Endometrium (tissue), 2 donors: ENCODE results near the gene PTCD2.

Experiments
- FAIRE-seq: peaks from 2 replicates; lab custom pipeline; 2012; peaks lifted over from hg19 to GRCh38; lab: Jason Lieb, UNC
- donor health status: control.
- donor health status: control.

The PTCD2 gene

DNA sequence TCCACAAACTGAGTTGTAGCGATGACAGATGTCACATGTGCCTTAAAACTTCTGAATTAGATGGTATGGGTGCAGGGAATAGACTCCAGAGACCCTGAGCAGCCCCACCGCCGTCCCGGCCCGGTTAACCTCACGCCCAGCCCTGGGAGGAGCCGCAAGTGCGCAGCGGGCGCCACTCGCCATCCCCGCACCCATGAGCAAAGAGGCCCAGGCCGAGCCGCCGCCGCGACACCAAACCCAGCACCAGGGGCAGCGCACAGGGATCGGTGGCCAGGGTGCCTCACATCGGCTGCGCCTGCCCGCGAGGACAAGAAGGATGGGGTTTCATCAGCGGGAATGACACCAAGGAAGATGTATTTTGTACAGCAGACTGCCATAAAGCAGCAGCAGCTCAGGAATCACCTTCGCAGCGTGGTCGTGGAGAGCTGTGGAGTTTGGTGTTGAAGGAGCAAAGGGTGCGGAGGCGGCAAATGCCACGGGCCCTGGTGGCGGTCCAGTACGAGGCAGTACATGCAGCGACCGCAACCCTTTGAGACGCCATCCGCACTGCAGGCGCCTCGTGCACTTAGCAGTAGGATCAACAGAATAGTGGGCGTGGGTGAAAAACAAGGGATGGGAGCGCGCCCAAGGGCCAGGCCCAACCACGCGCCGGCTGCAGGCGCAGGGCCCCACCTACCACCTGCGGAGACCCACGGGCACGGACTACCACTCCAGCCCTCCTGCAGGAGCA is 97.3 kb downstream of the PTCD2 start:
- no peak for FAIRE-seq
